IMR-90 (cell line): ENCODE measurements around the gene PCDHGB3. TPM values are rescaled to one million over a fixed set of nuclear protein-coding genes. Genes with fewer than 3 reads are reported as not detected.

Experiments
- ATAC-seq: fragments of 200-7000 bp; cut with Tn5 transposase; 2 replicates; pipeline ENCODE4 v1.9.1; 2020; ENCODE audit warnings: low read depth, mild to moderate bottlenecking, moderate library complexity
- BruUV-seq: library from RNA; stranded (reverse); fragments of 400-500 nt; replicated peaks from 2 replicates; lab custom pipeline; 2021; lab: Mats Ljungman, UMichigan
- CTCF ChIA-PET: fragments of 300-600 bp; formaldehyde crosslinking; extraction: SDS; loops from one replicate; lab custom pipeline; 2021; ENCODE audit warnings: antibody characterized with exemption; lab: Yijun Ruan, JAX
- POLR2A ChIA-PET: fragments of 300-600 bp; sonication (Branson Sonifier 250); formaldehyde crosslinking; loops from one replicate; lab custom pipeline; 2022; ENCODE audit warnings: antibody characterized with exemption; ENCODE audit not compliant: unreplicated experiment; lab: Charles Lee
- DNase-seq: peaks from one replicate; pipeline ENCODE4 v3.0.0; 2013
- H2AFZ ChIP-seq: replicated peaks from 2 replicates; pipeline ENCODE3; 2013; ENCODE audit warnings: low read length, mild to moderate bottlenecking; ENCODE audit not compliant: poor library complexity
- H2AK5ac ChIP-seq: 2 replicates; pipeline ENCODE4 v1.6.1; 2013; ENCODE audit warnings: low read depth, low read length, inconsistent platforms
- H2AK9ac ChIP-seq: replicated peaks from 2 replicates; pipeline ENCODE3; 2013; ENCODE audit warnings: mild to moderate bottlenecking, low read depth, low read length, moderate library complexity; ENCODE audit not compliant: poor library complexity
- H2BK120ac ChIP-seq: 2 replicates; pipeline ENCODE4 v1.6.1; 2013; ENCODE audit warnings: low read depth, low read length, inconsistent platforms
- H2BK15ac ChIP-seq: 3 replicates; pipeline ENCODE4 v1.6.1; 2013; ENCODE audit warnings: low read depth, low read length, inconsistent platforms
- H2BK20ac ChIP-seq: 2 replicates; pipeline ENCODE4 v1.6.1; 2013; ENCODE audit warnings: low read depth, mild to moderate bottlenecking, inconsistent platforms, low read length, moderate library complexity
- H2BK5ac ChIP-seq: 2 replicates; pipeline ENCODE4 v1.6.1; 2013; ENCODE audit warnings: mild to moderate bottlenecking, low read depth, low read length, inconsistent platforms; ENCODE audit not compliant: poor library complexity, severe bottlenecking
- H3K14ac ChIP-seq: replicated peaks from 2 replicates; pipeline ENCODE4 v1.6.1; 2013; ENCODE audit warnings: low read depth, low read length, inconsistent platforms
- H3K18ac ChIP-seq: 2 replicates; pipeline ENCODE4 v1.6.1; 2013; ENCODE audit warnings: low read depth, low read length, control low read depth
- H3K23ac ChIP-seq: 2 replicates; pipeline ENCODE4 v1.6.1; 2013; ENCODE audit warnings: low read depth, low read length, inconsistent platforms
- H3K27ac ChIP-seq: 2 replicates; pipeline ENCODE4 v1.5.1; 2013; ENCODE audit warnings: mild to moderate bottlenecking, control low read depth, low read length; ENCODE audit not compliant: insufficient read depth
- H3K27me3 ChIP-seq: 2 replicates; pipeline ENCODE4 v1.6.1; 2013; ENCODE audit warnings: low read length; ENCODE audit not compliant: control insufficient read depth, insufficient read depth
- H3K36me3 ChIP-seq: 2 replicates; pipeline ENCODE4 v1.6.1; 2013; ENCODE audit warnings: low read length, mixed read lengths; ENCODE audit not compliant: control insufficient read depth, insufficient read depth
- H3K4ac ChIP-seq: 2 replicates; pipeline ENCODE4 v1.6.1; 2013; ENCODE audit warnings: low read depth, low read length, inconsistent platforms
- H3K4me1 ChIP-seq: 2 replicates; pipeline ENCODE4 v1.6.1; 2013; ENCODE audit warnings: low read length, mixed read lengths; ENCODE audit not compliant: control insufficient read depth, insufficient read depth
- H3K4me2 ChIP-seq: 2 replicates; pipeline ENCODE4 v1.6.1; 2013; ENCODE audit warnings: low read depth, mild to moderate bottlenecking, control low read depth, low read length, moderate library complexity
- H3K4me3 ChIP-seq: 2 replicates; pipeline ENCODE4 v1.5.1; 2013; ENCODE audit warnings: low read depth, mild to moderate bottlenecking, control low read depth, low read length, moderate library complexity; ENCODE audit not compliant: insufficient read depth
- H3K56ac ChIP-seq: 2 replicates; pipeline ENCODE4 v1.6.1; 2013; ENCODE audit warnings: low read length, inconsistent platforms; ENCODE audit not compliant: insufficient read depth; ENCODE audit errors: extremely low read depth
- H3K79me1 ChIP-seq, 2 experiments: 2 replicates each; pipeline ENCODE4 v1.6.1; 2013; ENCODE audit warnings: low read length in 2 of 2, inconsistent platforms in 1 of 2, low read depth in 1 of 2
- H3K9ac ChIP-seq: 2 replicates; pipeline ENCODE4 v1.6.1; 2013; ENCODE audit warnings: low read depth, low read length, control low read depth
- H3K9me1 ChIP-seq: 2 replicates; pipeline ENCODE4 v1.6.1; 2013; ENCODE audit warnings: low read length, inconsistent platforms; ENCODE audit not compliant: insufficient read depth
- H3K9me3 ChIP-seq: 2 replicates; pipeline ENCODE4 v1.6.1; 2013; ENCODE audit warnings: low read length; ENCODE audit not compliant: control insufficient read depth, insufficient read depth
- H4K20me1 ChIP-seq: 2 replicates; pipeline ENCODE4 v1.6.1; 2013; ENCODE audit warnings: low read length, inconsistent platforms; ENCODE audit not compliant: insufficient read depth
- H4K5ac ChIP-seq: 2 replicates; pipeline ENCODE4 v1.6.1; 2013; ENCODE audit warnings: mild to moderate bottlenecking, low read depth, low read length, control low read depth
- H4K8ac ChIP-seq, 2 experiments: 2 replicates each; pipeline ENCODE4 v1.6.1; 2013; ENCODE audit warnings: low read depth in 2 of 2, low read length in 2 of 2, control low read depth in 1 of 2, inconsistent platforms in 1 of 2
- H4K91ac ChIP-seq: 2 replicates; pipeline ENCODE4 v1.6.1; 2013; ENCODE audit warnings: low read depth, low read length, inconsistent platforms; ENCODE audit not compliant: insufficient read depth
- BHLHE40 ChIP-seq: fragments of 150-350 bp; IDR thresholded peaks from 2 replicates; pipeline ENCODE4 v1.6.1; 2016; ENCODE audit warnings: mild to moderate bottlenecking, low read depth, low read length
- FOS ChIP-seq: fragments of 150-350 bp; IDR thresholded peaks from 2 replicates; pipeline ENCODE4 v1.6.1; 2016; ENCODE audit warnings: low read depth, low read length
- MAFK ChIP-seq: IDR thresholded peaks from 2 replicates; pipeline ENCODE4 v1.6.1; 2012; ENCODE audit warnings: low read depth, low read length, improper control_type of control experiment
- MXI1 ChIP-seq: IDR thresholded peaks from 2 replicates; pipeline ENCODE4 v1.6.1; 2012; ENCODE audit warnings: low read depth, mild to moderate bottlenecking, low read length, moderate library complexity, borderline replicate concordance
- NFE2L2 ChIP-seq: fragments of 150-350 bp; IDR thresholded peaks from 2 replicates; pipeline ENCODE4 v1.6.1; 2016; ENCODE audit warnings: low read depth, mild to moderate bottlenecking, low read length
- RAD21 ChIP-seq: IDR thresholded peaks from 2 replicates; pipeline ENCODE4 v1.6.1; 2012; ENCODE audit warnings: low read length, improper control_type of control experiment
- RCOR1 ChIP-seq: IDR thresholded peaks from 2 replicates; pipeline ENCODE4 v1.6.1; 2012; ENCODE audit warnings: mild to moderate bottlenecking, low read length, improper control_type of control experiment; ENCODE audit not compliant: insufficient replicate concordance
- SMC3 ChIP-seq: fragments of 150-350 bp; IDR thresholded peaks from 2 replicates; pipeline ENCODE4 v1.6.1; 2016; ENCODE audit warnings: low read depth, mild to moderate bottlenecking, antibody characterized with exemption, low read length, moderate library complexity
- WGBS, 2 experiments: methylation state at CpG; one replicate each; pipeline versions ENCODE4 v1.1.5 to v1.1.7; 2013; ENCODE audit warnings: missing lambda C conversion rate in 2 of 2; ENCODE audit not compliant: insufficient read length in 1 of 2; ENCODE audit errors: extremely low coverage in 2 of 2; 5-methylcytosine and 5-hydroxymethylcytosine counted together
- dilution Hi-C: fragments of 300-500 bp; cut with HindIII; formaldehyde crosslinking; loops from one replicate; pipeline ENCODE4 v1.14.3; 2018; ENCODE audit warnings: low sequenced_read_pairs; ENCODE audit not compliant: unreplicated experiment
- in situ Hi-C: fragments of 300-500 bp; cut with MboI; formaldehyde crosslinking; loops from 3 replicates; pipeline ENCODE4 v1.14.3; 2019; ENCODE audit warnings: low sequenced_read_pairs, inconsistent platforms, mixed read lengths
- intact Hi-C: fragments of 100-400 bp; cut with micrococcal nuclease; formaldehyde crosslinking; loops from 2 replicates; pipeline ENCODE4 v1.10.0; 2022
- polyA plus RNA-seq, 3 experiments: library from polyadenylated mRNA; depleted of rRNA; stranded (reverse); fragments of >200 nt; gene quantifications; 2 replicates each; pipeline ENCODE4 v1.2.3, GENCODE V29; 2012; ENCODE audit warnings: low replicate concordance in 1 of 3
- total RNA-seq: library from RNA; depleted of rRNA; stranded (reverse); fragments of >200 nt; gene quantifications from 2 replicates; pipeline ENCODE4 v1.2.3, GENCODE V29; 2012
- TF ChIP-seq, protein P1 (sequence below): fragments of 150-350 bp; IDR thresholded peaks from 2 replicates; pipeline ENCODE4 v1.6.1; 2017; ENCODE audit warnings: mild to moderate bottlenecking, antibody characterized with exemption, low read length, low read depth
- TF ChIP-seq, protein P2 (sequence below): conservative IDR thresholded peaks from 2 replicates; pipeline ENCODE4 v1.5.1; 2012; ENCODE audit warnings: mild to moderate bottlenecking, low read depth, low read length, improper control_type of control experiment

PCDHGB3 gene
- total and polyA plus RNA-seq, 2 of the 4 experiments (the other 2 are of a cell fraction): 3.4 to 5.9 TPM

DNA sequence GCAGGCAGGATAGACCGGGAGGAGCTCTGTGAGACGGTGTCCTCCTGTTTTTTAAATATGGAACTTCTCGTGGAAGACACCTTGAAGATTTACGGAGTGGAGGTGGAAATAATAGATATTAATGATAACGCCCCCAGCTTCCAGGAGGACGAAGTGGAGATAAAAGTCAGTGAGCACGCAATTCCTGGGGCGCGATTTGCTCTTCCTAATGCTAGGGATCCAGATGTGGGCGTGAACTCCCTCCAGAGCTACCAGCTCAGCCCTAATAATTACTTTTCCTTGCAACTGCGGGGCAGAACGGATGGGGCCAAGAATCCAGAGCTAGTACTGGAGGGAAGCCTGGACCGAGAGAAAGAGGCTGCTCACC lies 51.4 kb downstream of the PCDHGB3 start:
- dilution Hi-C loops (no loop called here), in situ Hi-C loops (no loop called here), intact Hi-C loops (no loop called here)
- Histone ChIP-seq H3K27me3 (no peaks in the 10 kb centered on the region), H3K4me2 (no peak overlapping the region), H2BK120ac (no peak overlapping the region), H3K27ac (no peak overlapping the region), H3K4ac (no peak overlapping the region), H3K4me3 (peak overlapping the region; percentile 54; the same call in 1 of the 2 replicates), H2BK15ac (no peak overlapping the region), H3K18ac (no peak overlapping the region), H4K20me1 (no peaks in the 10 kb centered on the region), H2BK20ac (no peak overlapping the region), H2AFZ (peak overlapping the region; percentile 26), H3K23ac (peak overlapping the region; percentile 21; the same call in 1 of the 2 replicates), H2AK5ac (no peak overlapping the region), H4K91ac (no peak overlapping the region), H2BK5ac (no peak overlapping the region), H3K4me1 (no peaks in the 10 kb centered on the region), H3K14ac (no peak overlapping the region), H4K5ac (no peak overlapping the region), H3K79me1 (peaks cover 20 to 21% of the 10 kb centered on the region in 2 experiments; a peak in 3 of 4 replicates), H3K9me3 (peaks cover 55% of the 10 kb centered on the region), H4K8ac (no peak overlapping the region), H3K9me1 (no peaks in the 10 kb centered on the region), H2AK9ac (no peak overlapping the region), H3K56ac (no peak overlapping the region), H3K9ac (no peak overlapping the region), H3K36me3 (peaks cover 31% of the 10 kb centered on the region)
- BruUV-seq: no TSS peak
- ChIA-PET CTCF (interaction anchor here (0.6 to 2.2 kb wide), 12 partner anchors 9 to 146 kb away, joined by 3 to 19 read pairs (median 4); partner anchors contain the start of gene PCDHGA12), POLR2A (no interaction called here)
- TF ChIP-seq MXI1: no peak
- no peak for TF ChIP-seq SMC3
- TF ChIP-seq RAD21: no peak
- TF ChIP-seq FOS: no peak
- TF ChIP-seq, protein P1, sequence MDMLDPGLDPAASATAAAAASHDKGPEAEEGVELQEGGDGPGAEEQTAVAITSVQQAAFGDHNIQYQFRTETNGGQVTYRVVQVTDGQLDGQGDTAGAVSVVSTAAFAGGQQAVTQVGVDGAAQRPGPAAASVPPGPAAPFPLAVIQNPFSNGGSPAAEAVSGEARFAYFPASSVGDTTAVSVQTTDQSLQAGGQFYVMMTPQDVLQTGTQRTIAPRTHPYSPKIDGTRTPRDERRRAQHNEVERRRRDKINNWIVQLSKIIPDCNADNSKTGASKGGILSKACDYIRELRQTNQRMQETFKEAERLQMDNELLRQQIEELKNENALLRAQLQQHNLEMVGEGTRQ: no peak
- no peak for TF ChIP-seq NFE2L2
- no peak for TF ChIP-seq BHLHE40
- TF ChIP-seq RCOR1: no peak
- TF ChIP-seq MAFK: no peak
- TF ChIP-seq, protein P2, sequence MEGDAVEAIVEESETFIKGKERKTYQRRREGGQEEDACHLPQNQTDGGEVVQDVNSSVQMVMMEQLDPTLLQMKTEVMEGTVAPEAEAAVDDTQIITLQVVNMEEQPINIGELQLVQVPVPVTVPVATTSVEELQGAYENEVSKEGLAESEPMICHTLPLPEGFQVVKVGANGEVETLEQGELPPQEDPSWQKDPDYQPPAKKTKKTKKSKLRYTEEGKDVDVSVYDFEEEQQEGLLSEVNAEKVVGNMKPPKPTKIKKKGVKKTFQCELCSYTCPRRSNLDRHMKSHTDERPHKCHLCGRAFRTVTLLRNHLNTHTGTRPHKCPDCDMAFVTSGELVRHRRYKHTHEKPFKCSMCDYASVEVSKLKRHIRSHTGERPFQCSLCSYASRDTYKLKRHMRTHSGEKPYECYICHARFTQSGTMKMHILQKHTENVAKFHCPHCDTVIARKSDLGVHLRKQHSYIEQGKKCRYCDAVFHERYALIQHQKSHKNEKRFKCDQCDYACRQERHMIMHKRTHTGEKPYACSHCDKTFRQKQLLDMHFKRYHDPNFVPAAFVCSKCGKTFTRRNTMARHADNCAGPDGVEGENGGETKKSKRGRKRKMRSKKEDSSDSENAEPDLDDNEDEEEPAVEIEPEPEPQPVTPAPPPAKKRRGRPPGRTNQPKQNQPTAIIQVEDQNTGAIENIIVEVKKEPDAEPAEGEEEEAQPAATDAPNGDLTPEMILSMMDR: no peak
- DNase-seq (no peak), ATAC-seq (no peak)
- WGBS, 2 experiments: 27% methylated on average over 4 of the region's 13 CpGs; no CpG with 5 or more reads in 1 of the 2 experiments
